ENCODE measurements around the gene CLIC3.
"Not testable (repeated sequence)": the region's sequence is repeated elsewhere in the genome, so short reads cannot be mapped to it uniquely, and the experiment has no call there.

CLIC3 gene

DNA sequence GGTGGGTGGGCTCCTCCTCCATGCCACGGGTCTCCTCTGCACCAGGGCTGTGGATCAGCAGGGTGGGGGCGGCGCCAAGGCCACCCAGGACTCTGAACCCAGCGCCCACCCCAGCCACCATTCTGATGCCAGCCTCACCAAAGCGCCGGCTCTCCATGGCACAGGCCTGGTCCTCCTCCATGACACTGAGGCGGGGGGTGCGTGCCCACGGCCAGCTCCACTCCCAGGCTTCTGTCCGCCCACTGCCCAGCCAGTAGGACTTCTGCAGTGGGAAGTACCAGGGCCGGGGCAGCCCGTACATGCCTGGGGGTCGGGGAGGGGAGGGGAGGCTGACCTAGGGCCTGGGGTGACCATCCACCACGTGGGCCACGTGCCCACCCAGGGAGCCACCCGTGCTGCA is 20.1 kb upstream of the CLIC3 start:
- DNase-seq: no peak

DNA sequence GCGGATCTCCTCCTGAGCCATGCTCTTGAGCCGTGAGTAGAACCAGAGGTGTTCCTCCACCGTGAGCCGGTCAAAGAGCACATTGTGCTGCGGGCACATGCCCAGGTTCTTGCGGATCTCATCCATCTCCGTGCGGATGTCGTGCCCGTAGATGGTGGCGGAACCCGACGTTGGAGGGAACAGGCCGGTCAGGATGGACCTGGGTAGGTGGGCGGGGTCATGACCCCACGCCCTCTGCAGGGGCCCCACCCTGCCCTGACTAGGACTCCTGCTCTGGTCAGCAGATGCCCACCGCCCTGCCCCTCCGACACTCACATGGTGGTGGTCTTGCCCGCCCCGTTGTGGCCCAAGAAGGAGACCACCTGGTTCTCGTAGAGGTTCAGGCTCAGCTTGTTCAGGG is 19.6 kb upstream of the CLIC3 start:
- DNase-seq: no peak

DNA sequence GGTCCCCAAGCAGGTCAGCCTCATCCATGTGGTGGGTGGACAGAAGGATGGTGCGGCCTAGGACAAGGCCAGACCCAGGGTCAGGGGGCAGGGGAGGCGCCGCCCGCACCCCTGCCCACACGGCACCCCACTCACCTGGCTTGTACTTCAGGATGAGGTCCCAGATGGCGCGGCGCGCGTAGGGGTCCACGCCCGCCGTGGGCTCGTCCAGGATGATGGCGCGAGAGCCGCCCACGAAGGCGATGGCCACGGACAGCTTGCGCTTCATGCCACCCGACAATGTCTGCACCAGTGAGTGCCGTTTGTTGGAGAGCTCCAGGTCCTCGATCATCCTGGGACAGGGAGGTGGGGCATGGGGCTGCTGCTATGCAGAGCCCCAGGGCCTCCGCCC is 19.2 kb upstream of the CLIC3 start:
- DNase-seq: no peak

DNA sequence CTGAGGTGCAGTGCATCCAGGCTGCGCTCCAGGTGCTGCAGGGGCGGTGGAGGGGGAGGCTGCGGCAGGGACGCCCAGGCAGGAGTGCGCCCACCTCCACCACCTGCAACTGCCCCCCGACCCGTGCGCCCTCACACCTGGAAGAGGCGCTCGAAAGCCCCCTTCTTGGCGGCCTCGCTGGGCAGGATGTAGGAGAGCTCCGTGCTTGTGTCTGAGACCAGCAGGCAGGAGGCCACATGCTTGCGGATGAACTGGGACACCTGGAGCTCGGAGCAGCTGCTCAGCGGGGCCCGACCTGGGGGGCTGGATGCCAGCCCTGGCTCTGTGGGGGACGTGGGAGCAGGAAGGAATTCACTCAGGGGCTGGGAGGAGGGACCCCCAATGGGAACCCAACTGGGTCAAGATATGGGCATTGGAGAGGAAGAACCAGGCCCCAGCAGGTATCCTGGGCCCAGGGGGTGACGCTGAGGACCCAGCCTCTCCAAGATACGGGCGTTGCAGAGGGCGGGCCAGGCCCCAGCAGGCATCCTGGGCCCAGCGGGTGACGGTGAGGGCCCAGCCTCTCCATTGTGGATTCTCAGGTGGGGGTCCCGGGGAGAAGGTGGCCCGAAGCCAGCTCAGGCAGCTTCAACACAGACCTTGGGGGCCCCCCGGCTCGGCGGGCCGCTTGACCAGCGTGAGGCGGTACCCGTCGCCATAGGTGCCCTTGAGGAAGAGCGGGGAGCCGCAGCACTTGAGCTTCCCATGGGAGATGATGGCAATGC is 18.6 kb upstream of the CLIC3 start:
- DNase-seq: no peak

DNA sequence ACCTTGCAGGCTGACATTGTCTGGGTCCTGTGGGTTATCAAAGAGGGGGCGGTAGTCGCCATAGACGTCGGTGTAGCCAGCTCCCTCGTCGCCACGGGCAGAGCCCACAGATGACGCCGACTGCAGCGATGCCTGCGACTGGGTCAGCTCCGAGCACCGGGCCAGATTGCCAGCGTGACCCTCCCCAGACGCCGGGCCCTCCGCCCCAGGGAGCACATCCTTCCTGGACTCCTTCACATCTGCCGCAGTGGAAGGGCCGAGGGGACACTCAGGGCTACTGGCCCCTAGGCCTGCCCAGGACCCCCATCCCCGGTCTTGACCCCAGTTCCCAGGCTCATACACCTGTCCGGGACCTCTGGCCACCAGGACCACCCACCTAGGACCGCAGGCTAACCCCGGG is 17.8 kb upstream of the CLIC3 start:
- DNase-seq: no peak

DNA sequence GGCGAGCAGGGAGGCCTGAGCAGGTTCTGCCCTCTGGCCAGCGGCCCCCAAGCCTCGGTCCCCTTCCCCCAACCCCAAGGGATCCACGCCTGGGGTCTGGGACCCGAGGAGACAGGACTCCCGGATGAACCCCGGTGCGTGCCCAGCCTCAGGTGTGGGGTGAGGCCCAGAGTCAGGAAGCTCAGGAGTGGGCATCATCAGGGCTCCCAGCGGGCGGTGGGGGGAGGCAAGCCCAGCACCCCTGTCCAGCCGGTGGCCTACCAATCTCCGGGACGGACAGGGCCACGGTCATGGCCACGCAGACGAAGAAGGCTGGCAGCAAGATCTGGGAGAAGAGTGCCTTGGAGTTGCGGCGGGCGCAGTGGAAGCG is 17.2 kb upstream of the CLIC3 start:
- no peak for DNase-seq

DNA sequence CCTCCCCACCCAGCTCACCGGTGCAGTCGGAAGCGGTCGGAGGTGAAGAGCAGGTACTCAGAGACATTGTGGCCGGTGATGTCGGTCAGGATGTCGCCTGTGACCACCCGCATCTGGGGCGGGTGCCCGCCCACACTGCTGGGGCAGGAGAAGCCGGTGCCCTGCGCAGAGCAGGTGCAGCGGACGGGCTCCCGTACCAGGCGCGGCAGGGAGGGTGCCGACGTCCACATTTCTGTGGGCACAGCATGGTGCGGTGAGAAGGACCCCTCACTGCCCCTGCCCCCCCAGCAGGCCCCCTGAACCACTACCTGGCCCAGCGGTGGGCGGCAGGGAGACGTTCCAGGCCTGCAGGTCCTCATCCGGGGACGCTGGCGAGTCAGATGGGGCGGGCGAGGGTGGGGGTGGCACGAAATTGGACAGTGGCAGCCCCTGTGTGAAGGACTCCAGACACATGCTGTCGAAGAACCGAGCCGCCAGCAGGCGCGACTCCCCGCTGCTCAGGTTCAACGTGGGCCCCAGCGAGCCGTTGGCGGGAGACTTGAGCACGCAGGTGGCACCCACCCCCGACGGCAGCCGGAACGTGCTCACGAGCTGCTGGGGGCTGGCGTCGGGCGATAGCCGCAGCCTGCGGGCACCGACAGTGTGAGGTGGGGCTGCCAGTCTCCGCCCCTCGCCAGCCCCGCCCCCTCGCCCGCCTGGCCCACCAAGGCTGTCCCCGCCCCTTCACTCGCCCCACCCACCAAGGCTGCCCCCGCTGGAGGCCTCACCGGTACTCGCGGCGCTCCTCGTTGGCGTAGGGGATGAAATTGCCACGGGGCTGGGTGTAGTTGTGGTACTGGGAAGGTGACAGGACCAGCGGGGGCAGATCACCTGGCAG is 16.6 kb upstream of the CLIC3 start:
- no peak for DNase-seq

DNA sequence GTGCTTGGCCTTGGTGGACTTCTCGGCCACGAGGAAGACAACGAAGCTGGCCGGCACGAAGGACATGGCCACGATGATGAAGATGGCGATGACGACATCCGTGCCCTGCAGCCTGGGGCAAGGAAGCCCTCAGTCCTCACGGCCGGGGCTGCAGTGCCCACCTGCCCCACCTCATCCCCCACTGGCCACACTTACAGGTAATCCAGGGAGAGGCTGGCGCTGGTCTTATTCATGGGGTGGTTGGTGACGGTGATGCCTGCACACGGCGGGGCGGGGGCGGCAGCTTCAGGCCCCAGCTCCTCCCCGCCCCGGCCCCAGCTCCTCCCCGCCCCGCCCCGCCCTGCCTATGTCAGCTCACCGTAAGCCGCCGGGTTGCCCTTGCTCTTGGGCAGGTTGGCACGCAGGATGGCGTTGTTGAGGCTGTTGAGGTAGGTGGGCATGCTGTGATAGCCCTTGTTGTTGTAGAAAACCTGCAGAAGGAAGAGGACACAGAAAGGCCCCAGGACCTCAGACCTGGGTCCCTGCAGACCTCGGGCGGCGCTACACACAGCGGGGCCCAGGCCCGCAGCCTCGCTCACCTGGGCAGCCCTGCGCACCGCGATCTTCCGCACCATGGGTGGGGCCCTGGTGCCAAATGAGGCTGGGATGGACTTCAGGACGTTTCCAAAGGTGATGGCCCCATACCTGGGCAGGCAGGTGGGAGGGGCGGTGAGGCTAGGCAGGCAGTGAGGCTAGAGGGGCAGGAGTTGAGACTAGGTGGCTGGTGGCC is 15.7 kb upstream of the CLIC3 start:
- DNase-seq: no peak

DNA sequence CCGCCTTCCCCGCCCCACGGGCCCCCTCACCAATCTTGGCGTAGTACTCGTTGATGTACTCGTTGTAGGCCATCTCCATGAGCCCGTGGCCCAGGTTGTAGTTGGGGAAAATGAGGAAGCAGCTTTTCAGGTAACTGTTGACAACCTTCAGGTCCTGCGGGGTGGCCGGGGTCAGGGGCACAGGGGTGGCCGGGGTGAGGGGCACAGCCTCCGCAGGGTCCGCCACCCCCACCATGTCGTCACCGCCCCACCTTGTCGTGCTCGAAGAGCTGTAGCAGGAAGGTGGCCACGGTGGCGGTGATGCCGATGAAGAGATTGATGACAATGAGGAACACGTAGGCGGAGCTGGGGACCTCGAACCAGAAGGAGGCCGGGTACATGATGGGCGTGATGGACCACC is 14.8 kb upstream of the CLIC3 start:
- DNase-seq: no peak

DNA sequence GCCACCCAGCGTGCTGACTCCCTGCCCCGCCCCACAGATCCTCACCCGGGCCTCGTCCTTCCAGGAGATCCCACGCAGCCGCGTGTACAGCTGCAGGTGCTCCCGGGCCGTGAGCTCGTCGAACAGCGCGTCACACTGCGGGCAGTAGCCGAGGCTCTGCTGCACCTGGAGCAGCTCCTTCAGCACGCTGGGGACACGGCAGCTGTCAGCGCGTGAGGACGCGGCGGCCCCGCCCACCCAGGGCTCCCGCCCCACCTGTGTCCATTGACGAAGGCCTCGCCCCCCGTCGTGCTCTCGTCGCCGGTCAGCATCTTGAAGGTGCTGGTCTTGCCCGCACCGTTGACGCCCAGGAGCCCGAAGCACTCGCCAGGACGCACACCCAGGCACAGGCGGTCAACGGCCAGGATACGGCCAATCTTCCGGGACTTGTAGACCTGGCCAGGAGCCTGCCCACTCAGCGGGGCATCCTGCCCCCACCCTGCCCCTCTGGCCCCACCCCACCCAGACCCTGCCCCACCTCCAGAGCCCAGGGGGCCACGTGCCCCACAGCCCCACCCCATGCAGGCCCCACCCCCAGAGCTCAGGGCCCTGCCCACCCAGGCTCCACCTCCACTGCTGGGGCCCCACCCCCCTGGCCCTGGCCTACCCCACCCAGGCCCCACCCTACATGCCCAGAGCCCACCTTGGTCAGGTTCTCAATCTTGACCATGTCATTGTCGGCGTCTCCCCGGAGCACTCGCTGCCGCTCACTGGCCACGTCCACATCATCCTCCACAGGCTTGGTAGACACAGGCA is 13.8 kb upstream of the CLIC3 start:
- no peak for DNase-seq

DNA sequence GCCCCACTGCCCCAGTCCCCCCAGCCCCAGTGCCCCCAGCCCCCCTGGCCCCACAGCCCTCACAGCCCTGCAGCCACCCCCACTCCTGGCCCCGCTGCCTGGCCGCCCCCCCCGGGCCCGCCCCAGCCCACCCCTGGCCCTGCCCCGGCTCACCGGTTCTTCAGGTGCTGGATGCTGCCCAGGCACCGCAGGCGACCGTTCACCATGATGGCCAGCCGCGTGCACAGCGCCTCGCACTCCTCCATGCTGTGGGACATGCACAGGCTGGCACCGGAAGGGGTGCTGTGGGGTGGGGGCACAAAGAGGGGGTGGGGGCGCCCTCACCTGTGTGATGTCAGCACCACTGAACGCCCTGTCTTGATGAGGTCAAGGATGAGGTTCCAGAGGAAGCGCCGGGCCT is 12.8 kb upstream of the CLIC3 start:
- DNase-seq: no peak

DNA sequence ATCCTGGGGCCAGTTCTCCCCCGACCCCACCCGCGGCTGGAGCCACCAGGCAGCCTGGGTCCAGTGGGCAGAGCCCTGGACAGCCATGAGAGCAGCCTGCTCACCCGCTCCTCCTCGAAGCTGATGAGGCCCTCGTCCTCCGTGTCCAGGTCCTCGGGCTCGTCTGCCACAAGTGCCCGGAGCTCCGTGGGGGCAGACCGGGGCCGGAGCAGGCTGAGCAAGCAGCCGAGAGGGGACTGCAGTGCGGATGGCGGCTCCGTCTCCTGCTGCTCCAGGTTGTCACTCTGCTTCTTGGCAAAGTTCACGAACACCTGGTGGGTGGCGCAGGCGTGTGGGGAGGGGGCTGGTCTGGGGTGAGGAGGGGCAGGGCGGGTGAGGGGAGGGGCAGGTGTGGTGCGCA is 11.9 kb upstream of the CLIC3 start:
- DNase-seq: no peak

DNA sequence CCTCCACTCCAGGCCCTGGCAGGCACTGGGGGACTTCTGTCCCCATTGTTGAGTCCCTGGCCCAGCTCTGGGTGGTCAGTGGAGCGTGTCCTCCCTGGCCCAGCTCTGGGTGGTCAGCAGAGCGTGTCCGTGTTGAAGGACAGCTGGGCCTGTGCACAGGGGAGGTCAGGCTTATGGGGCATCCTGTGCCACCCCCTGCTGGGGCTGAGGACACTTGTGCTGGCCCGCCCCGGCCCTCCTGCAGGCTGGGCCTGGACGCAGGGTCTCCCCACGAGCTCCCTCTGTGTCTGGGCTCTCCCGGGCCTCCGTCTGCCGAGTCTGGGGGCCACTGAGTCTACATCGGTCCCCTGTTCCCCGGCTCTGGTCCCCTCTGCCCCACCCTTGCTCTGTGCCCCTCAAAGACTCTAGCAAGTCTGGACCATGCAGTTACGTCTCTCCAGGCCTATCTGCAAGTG is 11.5 kb upstream of the CLIC3 start:
- DNase-seq: no peak

DNA sequence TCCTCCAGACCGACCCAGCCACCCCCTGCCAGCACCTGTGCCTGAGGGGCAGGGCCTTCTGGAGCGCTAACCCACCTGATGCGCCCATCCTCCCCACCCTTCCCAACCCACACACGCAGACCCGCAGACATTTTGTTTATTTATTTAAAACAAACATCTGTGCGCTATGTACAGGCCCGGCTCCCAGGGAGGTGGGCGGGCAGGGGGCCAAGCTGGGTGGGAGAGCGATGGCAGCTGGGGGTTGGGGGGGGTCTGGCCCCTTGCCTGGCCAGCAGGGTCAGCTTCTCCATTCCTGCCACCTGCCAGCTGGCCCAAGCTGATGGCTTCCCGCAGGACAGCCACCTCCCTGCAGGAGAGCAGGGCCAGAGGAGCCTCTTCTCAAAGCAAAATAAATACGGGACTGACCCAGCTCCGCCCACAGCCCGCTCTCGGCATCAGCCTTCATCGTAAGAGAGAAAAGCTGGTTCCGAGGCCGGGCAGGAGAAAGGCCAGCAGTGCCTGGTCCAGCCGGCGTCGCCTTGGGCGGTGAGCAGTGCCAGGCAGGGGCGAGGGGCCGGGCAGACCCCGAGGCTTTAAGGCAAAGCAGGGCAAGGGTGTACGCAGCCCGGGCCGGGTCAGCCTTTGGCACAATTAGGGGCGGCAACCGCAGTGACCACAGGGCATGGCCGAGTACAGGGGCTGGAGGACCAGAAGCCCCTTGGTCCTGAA is 10.9 kb upstream of the CLIC3 start:
- DNase-seq: no peak

DNA sequence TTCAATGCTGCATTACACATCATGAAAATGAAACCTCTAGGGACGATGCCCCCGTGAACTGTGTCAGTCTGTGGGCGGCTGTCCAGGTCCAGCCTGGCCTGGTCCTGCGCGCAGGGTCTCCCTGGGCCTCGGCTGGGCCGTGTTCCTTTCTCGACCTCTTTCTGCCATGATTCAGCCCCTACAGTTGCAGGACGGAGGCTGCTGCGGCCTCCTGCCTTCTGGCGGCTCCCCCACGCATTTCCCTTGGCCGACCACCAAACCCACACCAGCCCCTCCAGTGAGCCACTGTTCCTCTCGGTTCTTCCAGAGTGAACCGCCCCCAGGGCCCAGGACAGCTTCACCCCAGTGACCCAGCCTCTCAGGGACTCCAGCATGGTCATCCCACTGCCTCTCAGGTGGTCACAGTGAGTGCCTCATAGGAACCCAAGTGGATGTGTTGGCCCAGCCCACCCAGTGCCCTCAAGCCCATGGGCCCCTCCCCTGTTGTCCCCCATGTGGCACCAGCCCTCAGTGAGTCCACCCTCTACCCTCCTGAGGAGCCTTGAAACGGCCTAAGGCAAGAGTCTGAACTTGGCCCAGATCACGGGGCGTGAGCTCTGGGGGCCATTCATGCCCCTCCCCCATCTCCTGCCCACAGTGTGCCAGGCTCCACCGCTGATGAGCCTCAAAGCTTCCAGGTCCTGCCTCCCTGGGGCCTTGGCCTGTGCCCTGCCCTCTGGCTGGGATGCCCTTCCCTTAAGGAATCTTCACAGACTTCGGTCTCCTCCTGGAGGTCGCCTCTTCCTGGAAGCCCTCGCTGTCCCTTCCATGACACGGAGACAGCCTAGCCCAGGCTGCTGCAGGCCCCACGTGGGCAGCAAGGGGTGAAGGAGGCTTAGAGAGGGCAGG is 10.0 kb upstream of the CLIC3 start:
- no peak for DNase-seq

DNA sequence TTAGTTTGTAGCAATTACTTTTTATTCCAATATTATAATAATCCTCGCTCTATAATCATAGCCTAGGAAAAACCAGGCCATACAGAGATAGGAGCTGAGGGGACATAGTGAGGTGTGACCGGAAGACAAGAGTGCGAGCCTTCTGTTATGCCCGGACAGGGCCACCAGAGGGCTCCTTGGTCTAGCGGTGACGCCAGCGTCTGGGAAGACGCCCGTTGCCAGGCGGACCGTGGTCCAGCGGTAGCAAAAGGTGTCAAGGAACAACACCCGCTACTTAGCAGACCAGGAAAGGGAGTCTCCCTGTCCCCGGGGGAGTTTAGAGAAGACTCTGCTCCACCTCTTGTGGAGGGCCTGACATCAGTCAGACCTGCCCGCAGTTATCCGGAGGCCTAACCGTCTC is 7.9 kb upstream of the CLIC3 start:
- DNase-seq: not testable (repeated sequence)

DNA sequence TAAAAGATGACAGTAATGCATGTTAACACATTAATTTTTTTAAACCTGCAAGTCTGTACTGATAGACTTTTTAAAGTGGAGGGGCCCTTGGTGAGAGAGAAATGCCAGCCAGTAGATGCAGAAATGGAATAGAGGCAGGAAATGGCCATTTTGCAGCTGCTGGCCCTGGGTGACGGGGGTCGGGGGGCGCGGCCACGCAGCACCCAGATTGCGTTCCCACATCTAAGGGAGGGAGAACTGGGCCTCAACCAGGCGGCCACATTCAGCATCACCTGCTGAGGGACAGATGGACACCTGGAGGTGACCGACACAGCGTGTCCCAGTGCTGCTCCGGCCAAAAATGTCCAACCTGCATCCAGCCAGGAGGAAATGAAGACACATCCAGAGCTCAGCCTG is 6.3 kb upstream of the CLIC3 start:
- DNase-seq: no peak

DNA sequence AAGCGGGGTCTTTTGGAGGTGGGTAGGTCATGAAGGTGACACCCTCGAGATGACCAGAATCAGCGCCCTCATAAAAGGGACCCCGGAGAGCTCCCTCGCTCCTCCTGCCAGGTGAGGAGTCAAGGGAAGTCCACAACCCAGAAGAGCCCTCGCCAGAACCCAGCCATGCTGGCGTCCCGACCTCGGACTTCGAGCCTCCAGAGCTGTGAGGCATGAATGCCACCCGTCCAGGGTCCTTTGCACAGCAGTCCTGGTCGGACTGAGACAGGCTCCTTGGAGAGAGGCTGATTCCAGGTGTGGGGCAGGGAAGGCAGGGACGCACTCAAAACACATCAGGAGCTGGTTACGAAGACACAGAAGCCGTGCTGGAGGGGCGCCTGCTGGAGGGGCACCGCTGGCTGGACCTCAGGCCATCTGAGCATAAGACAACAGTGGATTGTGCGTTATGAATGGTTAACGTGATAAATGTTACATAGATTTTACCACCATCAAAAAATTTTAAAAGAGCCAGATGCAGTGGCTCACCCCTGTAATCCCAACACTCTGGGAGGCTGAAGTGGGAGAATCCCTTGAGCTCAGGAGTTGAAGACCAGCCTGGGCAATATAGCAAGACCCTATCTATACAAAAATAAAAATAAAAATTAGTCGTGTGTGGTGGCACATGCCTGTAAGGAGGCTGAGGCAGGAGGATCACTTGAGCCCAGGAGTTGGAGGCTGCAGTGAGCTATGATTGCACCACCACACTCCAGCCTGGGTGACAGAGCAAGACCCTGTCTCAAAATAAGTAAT is 5.7 kb upstream of the CLIC3 start:
- DNase-seq: no peak

DNA sequence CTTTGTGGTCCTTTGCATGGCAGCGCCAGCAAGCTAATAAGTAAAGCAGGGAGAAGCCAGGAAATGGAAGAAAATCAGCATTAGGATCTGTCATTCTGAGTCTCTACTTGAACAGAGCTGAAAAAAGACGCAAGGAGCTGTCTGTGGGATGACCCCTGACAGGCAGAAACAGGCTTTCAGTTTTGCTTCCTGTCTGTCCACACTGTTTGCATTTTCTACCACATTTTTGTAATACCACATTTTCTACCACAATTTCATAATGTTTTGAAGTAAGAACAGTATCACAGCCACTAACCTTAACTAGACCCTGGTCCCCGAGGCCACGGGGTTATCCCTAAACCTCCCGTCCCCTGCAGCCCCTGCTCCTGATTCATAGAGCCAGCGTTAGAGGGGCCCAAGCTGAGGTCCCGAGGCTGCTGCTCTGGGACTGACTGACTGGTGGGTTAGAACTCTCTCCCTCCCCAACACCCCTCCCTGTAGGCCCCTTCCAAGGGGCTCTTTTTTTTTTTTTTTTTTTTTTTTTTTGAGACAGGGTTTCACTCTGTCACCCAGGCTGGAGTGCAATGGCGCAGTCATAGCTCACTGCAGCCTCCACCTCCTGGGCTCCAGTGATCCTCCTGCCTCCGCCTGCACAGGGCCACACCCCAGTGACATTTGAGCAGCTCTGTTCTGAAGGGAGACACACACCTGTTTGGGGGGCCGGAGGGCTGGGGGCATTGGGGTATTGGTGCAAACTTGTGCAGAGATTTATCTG is 4.0 kb upstream of the CLIC3 start:
- no peak for DNase-seq
